Stomach (tissue), 9 donors: ENCODE results near the gene TMEM169. TPM values are rescaled to one million over a fixed set of nuclear protein-coding genes. Genes with fewer than 3 reads are reported as not detected.
A peak's percentile ranks its signal among the peaks of the same experiment; 100 is the strongest.

Source experiments
- DNase-seq, 2 donors: peaks; one replicate each; pipeline versions ENCODE4 v3.0.0 to v3.0.0-alpha.2; 2013 to 2019
- H3K27ac ChIP-seq, 5 donors: fragments of 200-600 bp in 4 of 5; sonication (generic) in 4 of 5; one replicate each; pipeline ENCODE4 v1.5.1; 2013 to 2019; ENCODE audit warnings: mild to moderate bottlenecking in 1 of 5, moderate library complexity in 1 of 5
- H3K27me3 ChIP-seq, 3 donors: fragments of 200-600 bp; sonication (generic); one replicate each; pipeline ENCODE4 v1.5.1; 2017 to 2019; ENCODE audit warnings: mixed run types in 1 of 3
- H3K36me3 ChIP-seq, 4 donors: fragments of 200-600 bp; sonication (generic); 1 replicate in 3 of 4; 2 replicates in 1 of 4; pipeline ENCODE4 v1.5.1; 2016 to 2019
- H3K4me1 ChIP-seq, 4 donors: fragments of 200-600 bp; sonication (generic); one replicate each; pipeline ENCODE4 v1.5.1; 2016 to 2019
- H3K4me3 ChIP-seq, 4 donors: fragments of 200-600 bp; sonication (generic) in 3 of 4; one replicate each; pipeline ENCODE4 v1.5.1; 2016 to 2019; ENCODE audit warnings: mild to moderate bottlenecking in 1 of 4
- H3K9me3 ChIP-seq, 4 donors: fragments of 200-600 bp; sonication (generic); one replicate each; pipeline ENCODE4 v1.5.1; 2016 to 2019
- EP300 ChIP-seq: sonication (generic); formaldehyde crosslinking; IDR thresholded peaks from one replicate; pipeline ENCODE4 v1.6.1; 2017; ENCODE audit warnings: antibody characterized with exemption
- POLR2A ChIP-seq, 4 donors: fragments of 450-650 bp; IDR thresholded peaks; one replicate each; pipeline ENCODE4 v1.6.1; 2016; ENCODE audit warnings: antibody characterized with exemption in 4 of 4, control low read depth in 2 of 4, mild to moderate bottlenecking in 1 of 4, moderate library complexity in 1 of 4
- POLR2AphosphoS5 ChIP-seq, 3 donors: sonication (generic); formaldehyde crosslinking; IDR thresholded peaks; one replicate each; pipeline ENCODE4 v1.6.1; 2016; ENCODE audit warnings: antibody characterized with exemption in 3 of 3
- WGBS, 5 donors: extraction: QIAGEN DNeasy Blood & Tissue Kit in 3 of 5; methylation state at CpG; one replicate each; pipeline versions ENCODE4 v1.1.5 to v1.1.7; 2013 to 2018; 5-methylcytosine and 5-hydroxymethylcytosine counted together
- intact Hi-C: fragments of 100-400 bp; cut with DNase I; formaldehyde crosslinking; loops from one replicate; pipeline ENCODE4 v1.15.1; 2023; ENCODE audit warnings: low total_unique reads
- polyA plus RNA-seq, 3 donors: library from polyadenylated mRNA; stranded (reverse); fragments of 200-250 nt; gene quantifications; one replicate each; pipeline ENCODE4 v1.2.3, GENCODE V29; 2013
- total RNA-seq, 5 donors: library from RNA; depleted of rRNA; stranded (reverse); fragments of >200 nt; gene quantifications; one replicate each; pipeline versions ENCODE4 v1.1.0 to v1.2.3, GENCODE V29; 2014 to 2016
- TF ChIP-seq, protein P1 (sequence below), 7 experiments: fragments of 450-650 bp in 4 of 7; fragments of 200-600 bp in 3 of 7; sonication (generic) in 3 of 7; IDR thresholded peaks; one replicate each; pipeline ENCODE4 v1.5.1; 2016 to 2019; ENCODE audit warnings: antibody characterized with exemption in 7 of 7, control low read depth in 2 of 7, mild to moderate bottlenecking in 1 of 7
- donor health status: healthy with polysubstance abuse.
- donor health status: Bipolar disorder and iron deficiency.
- donor health status: healthy.

Gene TMEM169
- total and polyA plus RNA-seq, 8 donors: 0.05 to 2.8 (median 0.55) TPM; not detected in 3

DNA sequence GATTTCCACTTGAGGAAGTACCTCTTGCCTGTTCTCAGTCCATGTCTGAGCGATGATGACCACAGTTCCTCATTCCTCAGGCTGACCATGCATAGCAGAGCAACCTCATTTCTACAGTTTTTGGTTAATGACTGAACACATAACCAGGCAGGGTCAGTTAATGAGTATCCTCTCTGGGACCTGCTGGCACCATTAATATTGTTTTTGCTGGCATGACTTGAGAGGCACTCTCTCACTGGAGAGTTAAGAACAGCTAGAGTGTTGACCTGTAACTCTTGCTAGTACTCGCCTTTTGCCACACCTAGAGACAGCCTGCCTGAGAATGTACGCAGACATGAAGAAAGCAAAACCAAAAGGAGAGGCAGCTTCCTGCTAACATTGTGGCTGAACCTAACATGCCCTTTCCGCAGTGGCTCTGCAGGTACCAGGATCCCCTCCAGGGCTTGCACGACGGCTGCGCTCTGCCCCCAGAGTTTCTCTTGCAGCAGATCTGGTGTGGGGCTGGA, 24.0 kb upstream of the TMEM169 start:
- TF ChIP-seq POLR2AphosphoS5 (IDR thresholded peaks at IDR 0.05) (peak in 1 of 3 donors; percentile 36), POLR2A (IDR thresholded peaks at IDR 0.05) (no peak)
- Histone ChIP-seq H3K27ac (peak overlapping the region; percentile 9 to 82 (median 69)), H3K27me3 (no peaks in the 10 kb centered on the region), H3K4me1 (peaks cover 7 to 21% (median 16%) of the 10 kb centered on the region in 4 donors), H3K4me3 (peak overlapping the region in 2 of 4 donors; percentile 7 to 15), H3K36me3 (peaks cover 0 to 17% (median 9%) of the 10 kb centered on the region in 4 donors), H3K9me3 (no peaks in the 10 kb centered on the region)
- peak; percentile 40 to 81 for DNase-seq
- WGBS, 5 donors: 21 to 55% (median 35%) methylated on average over 7 of the region's 7 CpGs
- intact Hi-C loops: no loop called here

DNA sequence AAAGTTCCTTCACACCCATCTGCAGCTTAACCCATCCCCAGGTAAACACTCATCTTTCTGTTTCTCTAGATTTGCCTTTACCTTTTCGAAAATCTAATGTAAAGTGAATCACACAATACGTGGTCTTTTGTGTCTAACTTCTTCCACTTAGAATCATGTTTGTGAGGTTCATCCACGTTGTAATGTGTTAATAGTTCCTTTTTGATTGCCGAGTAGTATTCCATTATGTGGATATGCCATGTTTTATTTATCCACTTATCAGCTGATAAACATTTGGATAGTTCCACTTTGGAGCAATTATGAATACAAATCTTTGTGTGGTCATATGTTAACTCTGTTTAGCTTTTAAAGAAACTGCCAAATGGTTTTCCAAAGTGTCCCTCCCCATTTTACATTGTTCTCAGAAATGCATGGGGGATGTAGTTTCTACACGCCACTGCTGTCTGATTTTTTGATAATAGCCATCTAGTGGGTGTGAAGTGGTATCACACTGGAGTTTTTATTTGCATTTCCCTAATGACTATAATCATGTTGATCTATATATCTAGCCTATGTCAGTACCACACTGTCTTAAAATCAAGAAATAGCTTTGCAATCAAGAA, 22.4 kb upstream of the TMEM169 start:
- Histone ChIP-seq H3K9me3 (no peaks in the 10 kb centered on the region), H3K27me3 (no peaks in the 10 kb centered on the region), H3K4me3 (no peak overlapping the region), H3K4me1 (peaks cover 7 to 21% (median 14%) of the 10 kb centered on the region in 4 donors), H3K27ac (no peak overlapping the region), H3K36me3 (peaks cover 0 to 31% (median 18%) of the 10 kb centered on the region in 4 donors)
- intact Hi-C loops: no loop called here
- WGBS, 5 donors: 92 to 98% (median 97%) methylated on average over 5 of the region's 5 CpGs
- no peak for DNase-seq
- TF ChIP-seq EP300 (no peak), POLR2AphosphoS5 (IDR thresholded peaks at IDR 0.05) (no peak), POLR2A (IDR thresholded peaks at IDR 0.05) (no peak)
- TF ChIP-seq, protein P1, sequence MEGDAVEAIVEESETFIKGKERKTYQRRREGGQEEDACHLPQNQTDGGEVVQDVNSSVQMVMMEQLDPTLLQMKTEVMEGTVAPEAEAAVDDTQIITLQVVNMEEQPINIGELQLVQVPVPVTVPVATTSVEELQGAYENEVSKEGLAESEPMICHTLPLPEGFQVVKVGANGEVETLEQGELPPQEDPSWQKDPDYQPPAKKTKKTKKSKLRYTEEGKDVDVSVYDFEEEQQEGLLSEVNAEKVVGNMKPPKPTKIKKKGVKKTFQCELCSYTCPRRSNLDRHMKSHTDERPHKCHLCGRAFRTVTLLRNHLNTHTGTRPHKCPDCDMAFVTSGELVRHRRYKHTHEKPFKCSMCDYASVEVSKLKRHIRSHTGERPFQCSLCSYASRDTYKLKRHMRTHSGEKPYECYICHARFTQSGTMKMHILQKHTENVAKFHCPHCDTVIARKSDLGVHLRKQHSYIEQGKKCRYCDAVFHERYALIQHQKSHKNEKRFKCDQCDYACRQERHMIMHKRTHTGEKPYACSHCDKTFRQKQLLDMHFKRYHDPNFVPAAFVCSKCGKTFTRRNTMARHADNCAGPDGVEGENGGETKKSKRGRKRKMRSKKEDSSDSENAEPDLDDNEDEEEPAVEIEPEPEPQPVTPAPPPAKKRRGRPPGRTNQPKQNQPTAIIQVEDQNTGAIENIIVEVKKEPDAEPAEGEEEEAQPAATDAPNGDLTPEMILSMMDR (IDR thresholded peaks at IDR 0.05): no peak

DNA sequence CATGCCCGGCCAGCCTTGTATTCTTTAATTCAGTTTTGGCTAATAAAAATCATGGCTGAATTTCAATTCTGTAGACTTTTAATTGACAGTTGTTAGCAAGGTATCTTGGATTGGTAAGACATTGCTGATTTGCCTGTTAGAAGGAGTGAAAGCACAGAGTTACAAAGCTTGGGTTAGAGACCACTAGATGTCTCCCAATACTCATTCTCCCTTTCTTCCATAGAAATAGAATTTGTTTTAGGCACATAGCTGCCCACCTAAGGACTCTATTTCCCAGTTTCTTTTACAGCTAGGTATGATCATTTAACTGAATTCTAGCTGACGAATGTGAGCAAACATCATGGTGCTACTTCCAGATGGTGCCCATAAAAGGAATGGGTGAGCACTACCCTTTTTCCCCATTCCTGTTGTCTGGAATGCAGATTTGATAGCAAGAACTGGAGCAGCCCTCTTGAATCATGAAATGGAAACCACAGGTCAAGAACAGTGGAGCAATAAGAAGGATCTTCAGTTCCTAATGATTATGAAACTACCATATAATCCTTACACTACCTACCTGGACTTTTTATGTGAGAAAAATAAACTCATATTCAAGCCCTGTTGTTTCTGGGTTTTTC, 17.6 kb upstream of the TMEM169 start:
- Histone ChIP-seq H3K4me1 (no peaks in the 10 kb centered on the region), H3K36me3 (peaks cover 0 to 51% (median 38%) of the 10 kb centered on the region in 4 donors), H3K27me3 (no peaks in the 10 kb centered on the region), H3K27ac (no peak overlapping the region), H3K4me3 (no peak overlapping the region), H3K9me3 (no peaks in the 10 kb centered on the region)
- intact Hi-C loops: no loop called here
- TF ChIP-seq EP300 (no peak), POLR2A (IDR thresholded peaks at IDR 0.05) (no peak), POLR2AphosphoS5 (IDR thresholded peaks at IDR 0.05) (no peak)
- TF ChIP-seq, protein P1 (IDR thresholded peaks at IDR 0.05): no peak
- DNase-seq: no peak
- WGBS, 5 donors: 87 to 95% (median 91%) methylated on average over 2 of the region's 2 CpGs

GRCh38 chr2:216064665-216065064, 17.1 kb upstream of the TMEM169 start:
- TF ChIP-seq, protein P1 (IDR thresholded peaks at IDR 0.05): no peak
- TF ChIP-seq POLR2AphosphoS5 (IDR thresholded peaks at IDR 0.05) (no peak), EP300 (no peak), POLR2A (IDR thresholded peaks at IDR 0.05) (no peak)
- Histone ChIP-seq H3K27ac (no peak overlapping the region), H3K4me3 (no peak overlapping the region), H3K9me3 (no peaks in the 10 kb centered on the region), H3K27me3 (no peaks in the 10 kb centered on the region), H3K4me1 (no peaks in the 10 kb centered on the region), H3K36me3 (peaks cover 0 to 51% (median 35%) of the 10 kb centered on the region in 4 donors)
- no peak for DNase-seq
- WGBS, 5 donors: 78 to 96% (median 85%) methylated on average over 1 of the region's 1 CpG
- intact Hi-C loops: no loop called here
